Parathyroid adenoma (tissue), 2 donors: ENCODE data around the gene STAMBPL1.
A peak's percentile ranks its signal among the peaks of the same experiment; 100 is the strongest.

Experiments used
- H2AFZ ChIP-seq: fragments of 300-600 bp; sonication (generic); one replicate; pipeline ENCODE4 v1.7.0; 2017; ENCODE audit warnings: antibody characterized with exemption, mild to moderate bottlenecking
- H3K27ac ChIP-seq: fragments of 300-600 bp; sonication (generic); one replicate; pipeline ENCODE4 v1.7.0; 2017
- H3K27me3 ChIP-seq: fragments of 300-600 bp; sonication (generic); one replicate; pipeline ENCODE4 v1.7.0; 2017; ENCODE audit warnings: low read length; ENCODE audit not compliant: control insufficient read depth, insufficient read depth
- H3K36me3 ChIP-seq: fragments of 300-600 bp; sonication (generic); one replicate; pipeline ENCODE4 v1.7.0; 2017; ENCODE audit warnings: low read length; ENCODE audit not compliant: control insufficient read depth, insufficient read depth
- H3K4me1 ChIP-seq: fragments of 300-600 bp; sonication (generic); one replicate; pipeline ENCODE4 v1.7.0; 2017; ENCODE audit warnings: control low read depth
- H3K4me2 ChIP-seq: fragments of 300-600 bp; sonication (generic); one replicate; pipeline ENCODE4 v1.7.0; 2017; ENCODE audit warnings: low read length
- H3K4me3 ChIP-seq: fragments of 300-600 bp; sonication (generic); one replicate; pipeline ENCODE4 v1.7.0; 2017; ENCODE audit warnings: low read depth, low read length
- H3K79me2 ChIP-seq: fragments of 300-600 bp; sonication (generic); one replicate; pipeline ENCODE4 v1.7.0; 2017; ENCODE audit warnings: control low read depth
- H3K9ac ChIP-seq: fragments of 300-600 bp; sonication (generic); one replicate; pipeline ENCODE4 v1.7.0; 2017; ENCODE audit warnings: mild to moderate bottlenecking
- H3K9me3 ChIP-seq: fragments of 300-600 bp; sonication (generic); one replicate; pipeline ENCODE4 v1.7.0; 2017; ENCODE audit warnings: low read length; ENCODE audit not compliant: control insufficient read depth
- TF ChIP-seq, protein P1 (sequence below): fragments of 300-600 bp; sonication (generic); IDR thresholded peaks from one replicate; pipeline ENCODE4 v1.7.0; 2017; ENCODE audit warnings: antibody characterized with exemption, mild to moderate bottlenecking
- donor health status: primary hyperparathyroidism.

The STAMBPL1 gene

DNA sequence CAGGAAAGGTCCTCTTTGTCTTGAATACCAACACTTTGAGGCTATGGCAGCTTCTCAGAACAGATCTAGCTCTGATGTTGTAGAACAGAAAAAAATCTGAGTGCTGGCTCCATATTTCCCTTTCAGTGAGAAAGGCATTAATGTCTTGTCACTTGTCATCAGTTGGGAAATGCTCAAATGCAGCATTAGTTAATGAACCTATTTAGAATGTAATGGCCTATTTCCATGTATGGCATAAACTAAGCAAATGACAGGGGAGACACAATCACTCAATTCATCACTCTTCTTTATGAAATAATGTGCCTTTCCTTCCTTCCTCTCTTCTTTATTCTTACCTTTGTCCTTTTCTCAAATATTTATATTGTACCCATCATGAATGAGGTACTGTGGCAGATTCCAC, 5.0 kb upstream of the STAMBPL1 start:
- H3K4me2 ChIP-seq: no peak overlapping the region
- H3K27me3 ChIP-seq: no peaks in the 10 kb centered on the region
- H3K36me3 ChIP-seq: no peaks in the 10 kb centered on the region
- no peaks in the 10 kb centered on the region for H3K9me3 ChIP-seq
- H2AFZ ChIP-seq: no peak overlapping the region
- no peak overlapping the region for H3K9ac ChIP-seq
- no peaks in the 10 kb centered on the region for H3K4me1 ChIP-seq
- TF ChIP-seq, protein P1, sequence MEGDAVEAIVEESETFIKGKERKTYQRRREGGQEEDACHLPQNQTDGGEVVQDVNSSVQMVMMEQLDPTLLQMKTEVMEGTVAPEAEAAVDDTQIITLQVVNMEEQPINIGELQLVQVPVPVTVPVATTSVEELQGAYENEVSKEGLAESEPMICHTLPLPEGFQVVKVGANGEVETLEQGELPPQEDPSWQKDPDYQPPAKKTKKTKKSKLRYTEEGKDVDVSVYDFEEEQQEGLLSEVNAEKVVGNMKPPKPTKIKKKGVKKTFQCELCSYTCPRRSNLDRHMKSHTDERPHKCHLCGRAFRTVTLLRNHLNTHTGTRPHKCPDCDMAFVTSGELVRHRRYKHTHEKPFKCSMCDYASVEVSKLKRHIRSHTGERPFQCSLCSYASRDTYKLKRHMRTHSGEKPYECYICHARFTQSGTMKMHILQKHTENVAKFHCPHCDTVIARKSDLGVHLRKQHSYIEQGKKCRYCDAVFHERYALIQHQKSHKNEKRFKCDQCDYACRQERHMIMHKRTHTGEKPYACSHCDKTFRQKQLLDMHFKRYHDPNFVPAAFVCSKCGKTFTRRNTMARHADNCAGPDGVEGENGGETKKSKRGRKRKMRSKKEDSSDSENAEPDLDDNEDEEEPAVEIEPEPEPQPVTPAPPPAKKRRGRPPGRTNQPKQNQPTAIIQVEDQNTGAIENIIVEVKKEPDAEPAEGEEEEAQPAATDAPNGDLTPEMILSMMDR: no peak
- H3K27ac ChIP-seq: no peak overlapping the region
- H3K4me3 ChIP-seq: no peak overlapping the region
- H3K79me2 ChIP-seq: no peaks in the 10 kb centered on the region

DNA sequence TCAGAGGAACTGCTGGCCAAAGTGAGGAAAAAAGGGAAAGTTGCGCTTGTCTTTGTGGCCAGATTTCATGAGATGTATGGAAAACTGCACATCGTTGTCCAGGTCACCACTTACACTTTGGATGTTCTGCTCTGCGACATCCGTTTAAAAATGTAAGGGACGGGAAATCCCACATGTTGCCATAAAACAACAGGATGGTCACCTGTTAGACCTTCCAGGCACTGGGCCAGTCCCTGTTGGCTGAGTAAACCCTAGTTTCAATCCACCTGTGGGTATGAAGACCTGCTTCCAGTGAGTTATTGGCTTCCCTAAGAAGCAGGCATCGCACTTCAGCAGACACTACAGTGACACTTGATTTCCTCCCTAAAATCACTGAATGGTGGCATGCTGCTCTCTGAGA, 2.7 kb upstream of the STAMBPL1 start:
- no peaks in the 10 kb centered on the region for H3K9me3 ChIP-seq
- H3K9ac ChIP-seq: no peak overlapping the region
- no peak overlapping the region for H2AFZ ChIP-seq
- no peak overlapping the region for H3K27ac ChIP-seq
- no peaks in the 10 kb centered on the region for H3K27me3 ChIP-seq
- H3K4me2 ChIP-seq: no peak overlapping the region
- H3K4me1 ChIP-seq: no peaks in the 10 kb centered on the region
- H3K79me2 ChIP-seq: no peaks in the 10 kb centered on the region
- H3K4me3 ChIP-seq: no peak overlapping the region
- TF ChIP-seq, protein P1: no peak
- no peaks in the 10 kb centered on the region for H3K36me3 ChIP-seq

DNA sequence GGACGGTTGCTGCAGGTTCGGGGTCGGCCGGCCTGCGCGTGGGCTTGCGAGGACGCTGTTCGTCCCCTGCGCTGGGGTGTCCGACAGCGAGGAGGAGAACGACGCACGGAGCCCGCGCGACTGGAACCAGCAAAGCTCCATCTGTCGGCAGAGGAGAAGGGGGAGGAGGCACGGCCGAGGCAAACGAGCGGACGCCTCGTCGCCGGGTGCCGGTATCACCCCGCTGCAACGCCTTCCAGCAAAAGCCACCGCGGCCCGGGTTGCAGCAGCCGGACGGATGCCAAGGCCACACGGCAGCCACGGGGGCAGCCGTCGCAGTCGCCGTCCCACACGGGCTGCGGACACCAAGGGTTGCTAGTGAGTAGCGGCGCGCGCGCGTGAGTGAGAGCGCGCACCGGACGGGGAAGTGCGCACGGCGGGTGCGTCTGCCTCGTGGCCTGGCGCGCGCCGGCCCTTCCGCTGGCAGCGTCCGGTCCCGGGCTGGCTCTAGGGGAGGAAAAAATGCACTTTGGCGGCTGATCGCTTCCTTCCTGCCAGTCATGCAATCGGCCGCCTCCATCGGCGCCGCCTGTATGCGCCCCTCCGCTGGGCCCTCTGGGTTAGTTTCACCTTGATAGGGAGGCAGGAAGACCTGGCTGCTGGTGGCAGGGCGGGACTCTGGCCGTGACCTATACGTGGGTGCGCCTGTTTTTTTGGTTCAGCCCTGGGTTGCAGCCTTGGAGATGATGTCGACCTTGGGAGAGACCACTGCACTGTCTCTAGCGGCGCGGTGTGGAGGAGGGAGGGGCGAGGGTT, 434 bp downstream of the STAMBPL1 start:
- Histone ChIP-seq H3K27ac (peak overlapping the region; percentile 74), H3K27me3 (no peaks in the 10 kb centered on the region), H3K9me3 (no peaks in the 10 kb centered on the region), H3K4me2 (peak overlapping the region; percentile 65), H3K79me2 (no peaks in the 10 kb centered on the region), H2AFZ (peak overlapping the region; percentile 87), H3K9ac (no peak overlapping the region), H3K36me3 (no peaks in the 10 kb centered on the region), H3K4me3 (peak overlapping the region; percentile 66), H3K4me1 (no peaks in the 10 kb centered on the region)
- TF ChIP-seq, protein P1: no peak

DNA sequence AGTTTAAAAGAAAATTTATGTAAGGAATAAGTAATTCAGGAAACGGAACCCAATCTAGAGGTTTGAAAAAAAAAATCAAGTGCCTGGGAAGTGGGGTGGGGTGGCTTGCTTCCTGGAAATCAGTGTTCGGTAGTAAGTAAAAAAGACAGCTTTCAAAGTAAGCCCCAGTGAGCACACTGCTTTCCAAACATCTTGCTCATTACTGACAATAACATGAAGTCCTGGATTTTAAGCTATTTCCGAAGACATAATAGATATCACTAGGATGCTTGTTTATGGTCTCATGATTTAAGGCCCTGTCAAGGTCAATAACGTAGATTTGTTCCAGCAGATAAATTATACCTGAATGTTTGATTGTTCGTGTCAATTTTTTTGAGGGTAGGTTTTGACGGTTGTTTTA, 1.3 kb downstream of the STAMBPL1 start:
- H3K27me3 ChIP-seq: no peaks in the 10 kb centered on the region
- H3K27ac ChIP-seq: peak overlapping the region; percentile 74

More for the DNA sequence above, 1.3 kb downstream of the STAMBPL1 start:
- no peaks in the 10 kb centered on the region for H3K4me1 ChIP-seq
- no peaks in the 10 kb centered on the region for H3K79me2 ChIP-seq
- peak overlapping the region; percentile 87 for H2AFZ ChIP-seq
- no peaks in the 10 kb centered on the region for H3K9me3 ChIP-seq
- no peaks in the 10 kb centered on the region for H3K36me3 ChIP-seq
- H3K4me3 ChIP-seq: peak overlapping the region; percentile 66
- H3K4me2 ChIP-seq: peak overlapping the region; percentile 65
- TF ChIP-seq, protein P1: no peak
- no peak overlapping the region for H3K9ac ChIP-seq
